ENCODE data around the gene MTHFSD. TPM values are rescaled to one million over a fixed set of nuclear protein-coding genes. Genes with fewer than 3 reads are reported as not detected.

The MTHFSD gene
- total and polyA plus RNA-seq, 2 of the 8 experiments (the other 6 are each of a cell fraction or from before 2014, with no cell fraction given), result 7.1 to 9.8 TPM

DNA sequence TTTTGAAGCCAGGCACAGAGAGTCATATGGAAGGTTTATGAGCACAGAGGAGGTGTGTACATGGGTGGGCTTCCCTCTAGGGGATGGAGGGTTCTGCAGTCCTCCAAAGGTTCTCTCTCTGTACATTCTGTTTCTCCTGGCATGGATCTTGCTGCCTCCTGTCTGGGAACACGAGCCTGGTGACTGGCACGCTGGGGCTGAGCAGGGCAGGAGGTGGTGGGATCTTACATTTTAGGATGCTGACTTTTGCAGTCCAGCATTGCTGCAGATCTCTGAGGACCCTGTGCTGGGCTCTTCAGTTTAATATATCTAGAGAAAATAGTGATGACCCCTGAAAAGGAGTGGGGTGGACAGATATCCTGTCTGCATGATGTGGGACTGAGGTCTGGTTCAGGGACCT lies 46.3 kb upstream of the MTHFSD start:
- WGBS, 2 experiments (ENCODE audit: extremely low coverage in 1 of 2, insufficient coverage in 1 of 2, insufficient read length in 1 of 2, insufficient replicate concordance in 2 of 2, low coverage in 1 of 2, low lambda C conversion rate in 2 of 2, missing lambda C conversion rate in 1 of 2), result 88% methylated on average over 2 of the region's 2 CpGs; no CpG with 5 or more reads in 1 of the 2 experiments
- no peak overlapping the region for H2AK5ac ChIP-seq (ENCODE audit: low read depth, low read length)
- no peaks in the 10 kb centered on the region for H3K36me3 ChIP-seq (ENCODE audit: control insufficient read depth in 2 of 4, insufficient read depth in 4 of 4, low read length in 3 of 4)
- H2BK20ac ChIP-seq (ENCODE audit: low read length), result no peak overlapping the region
- no peak overlapping the region for H2BK12ac ChIP-seq (ENCODE audit: low read depth, low read length)
- TF ChIP-seq, protein P1, sequence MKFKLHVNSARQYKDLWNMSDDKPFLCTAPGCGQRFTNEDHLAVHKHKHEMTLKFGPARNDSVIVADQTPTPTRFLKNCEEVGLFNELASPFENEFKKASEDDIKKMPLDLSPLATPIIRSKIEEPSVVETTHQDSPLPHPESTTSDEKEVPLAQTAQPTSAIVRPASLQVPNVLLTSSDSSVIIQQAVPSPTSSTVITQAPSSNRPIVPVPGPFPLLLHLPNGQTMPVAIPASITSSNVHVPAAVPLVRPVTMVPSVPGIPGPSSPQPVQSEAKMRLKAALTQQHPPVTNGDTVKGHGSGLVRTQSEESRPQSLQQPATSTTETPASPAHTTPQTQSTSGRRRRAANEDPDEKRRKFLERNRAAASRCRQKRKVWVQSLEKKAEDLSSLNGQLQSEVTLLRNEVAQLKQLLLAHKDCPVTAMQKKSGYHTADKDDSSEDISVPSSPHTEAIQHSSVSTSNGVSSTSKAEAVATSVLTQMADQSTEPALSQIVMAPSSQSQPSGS (IDR thresholded peaks at IDR 0.05; ENCODE audit: low read length), result no peak
- no peaks in the 10 kb centered on the region for H3K4me1 ChIP-seq (replicated peaks in 1 of 4; ENCODE audit: control insufficient read depth in 3 of 4, insufficient read depth in 4 of 4, low read length in 3 of 4)
- no peak overlapping the region for H4K8ac ChIP-seq (ENCODE audit: extremely low read depth, insufficient read depth, low read length)
- H2BK15ac ChIP-seq (ENCODE audit: low read length), result no peak overlapping the region
- H2BK5ac ChIP-seq (ENCODE audit: low read depth, low read length), result no peak overlapping the region
- H3K4ac ChIP-seq (replicated peaks; ENCODE audit: insufficient read length, low read depth, low read length), result no peak overlapping the region
- no peak overlapping the region for H3K4me3 ChIP-seq (ENCODE audit: extremely low read depth in 1 of 4, insufficient read depth in 2 of 4, low read depth in 3 of 4, low read length in 4 of 4)
- FAIRE-seq (no peak), DNase-seq (ENCODE audit: low read depth in 1 of 2, low spot score in 2 of 2) (no peak)
- H3K4me2 ChIP-seq (ENCODE audit: insufficient read depth in 1 of 2, low read depth in 2 of 2, low read length in 2 of 2), result no peak overlapping the region
- no peak overlapping the region for H3K9ac ChIP-seq (replicated peaks in 1 of 4; ENCODE audit: extremely low read depth in 1 of 4, low read depth in 3 of 4, low read length in 3 of 4)
- H4K5ac ChIP-seq (ENCODE audit: insufficient read length, low read depth, low read length), result no peak overlapping the region
- H3K18ac ChIP-seq (ENCODE audit: extremely low read depth, low read length), result no peak overlapping the region
- POLR2A ChIA-PET (ENCODE audit: partially characterized antibody), result interaction anchor here (1.2 kb wide), 1 partner anchor 14 kb away, joined by 3 read pairs; no protein-coding TSS in a partner anchor
- H3K79me1 ChIP-seq (ENCODE audit: low read depth, low read length), result no peaks in the 10 kb centered on the region
- CTCF ChIA-PET (ENCODE audit: partially characterized antibody), result interaction anchor here (0.9 to 1.0 kb wide), 2 partner anchors 37 to 235 kb away, joined by 3 read pairs; no protein-coding TSS in a partner anchor
- H4K91ac ChIP-seq (replicated peaks; ENCODE audit: insufficient read length, low read length), result no peak overlapping the region
- no peak overlapping the region for H3K27ac ChIP-seq (ENCODE audit: low read depth, low read length)
- H3K56ac ChIP-seq (replicated peaks; ENCODE audit: insufficient read length, low read depth, low read length), result no peak overlapping the region
- no peak overlapping the region for H3K23ac ChIP-seq (ENCODE audit: insufficient read length)
- H3K27me3 ChIP-seq (replicated peaks in 1 of 4; ENCODE audit: control insufficient read depth in 3 of 4, extremely low read depth in 1 of 4, insufficient read depth in 3 of 4, low read length in 3 of 4), result peaks cover 0 to 1% (median 0%) of the 10 kb centered on the region in 4 experiments; a peak in 1 of 7 replicates
- H2BK120ac ChIP-seq (replicated peaks; ENCODE audit: low read depth, low read length), result no peak overlapping the region
- H4K20me1 ChIP-seq (replicated peaks in 1 of 2; ENCODE audit: control insufficient read depth in 1 of 2, insufficient read depth in 2 of 2, low read length in 2 of 2), result no peaks in the 10 kb centered on the region
- no peaks in the 10 kb centered on the region for H3K9me3 ChIP-seq (ENCODE audit: insufficient read depth in 2 of 2, low read depth in 1 of 2, low read length in 1 of 2)
- H3K23me2 ChIP-seq (ENCODE audit: low read depth, low read length), result no peaks in the 10 kb centered on the region
- H2AFZ ChIP-seq (ENCODE audit: low read length), result no peak overlapping the region
- H3K14ac ChIP-seq (ENCODE audit: insufficient read length), result no peak overlapping the region
- no peaks in the 10 kb centered on the region for H3K79me2 ChIP-seq (ENCODE audit: control insufficient read depth in 1 of 2, insufficient read depth in 2 of 2, low read length in 2 of 2)

Measured in H1 (cell line).